AG09319 (cell line): Measurements from ENCODE around the gene TCF7L2.

ENCODE experiments used
- DNase-seq: peaks from one replicate; pipeline ENCODE4 v3.0.0-alpha.2; 2010; ENCODE audit warnings: low read depth; ENCODE audit errors: extremely low read depth
- CTCF ChIP-seq: IDR thresholded peaks from 2 replicates; pipeline ENCODE4 v1.5.1; 2011; ENCODE audit warnings: low read depth, mild to moderate bottlenecking, inconsistent platforms, low read length, moderate library complexity

The TCF7L2 gene

GRCh38 chr10:113056030-113056429 lies 106.0 kb downstream of the TCF7L2 start:
- no peak for DNase-seq
- no peak for TF ChIP-seq CTCF

GRCh38 chr10:113056441-113057021 lies 106.5 kb downstream of the TCF7L2 start:
- DNase-seq = peak; percentile 19
- TF ChIP-seq CTCF = no peak

- no peak for TF ChIP-seq CTCF
- no peak for DNase-seq
Observed at GRCh38 chr10:113057948-113058522, 108.0 kb downstream of the TCF7L2 start.

- no peak for TF ChIP-seq CTCF
- DNase-seq = peak; percentile 31
Observed at GRCh38 chr10:113058523-113059370, 108.7 kb downstream of the TCF7L2 start.

- no peak for TF ChIP-seq CTCF
- DNase-seq = peak; percentile 77
Observed at GRCh38 chr10:113059371-113059780, 109.3 kb downstream of the TCF7L2 start.

GRCh38 chr10:113060201-113061053 lies 110.4 kb downstream of the TCF7L2 start:
- TF ChIP-seq CTCF = no peak
- DNase-seq = no peak
